ENCODE data around the gene OR4E2.
A peak's percentile ranks its signal among the peaks of the same experiment; 100 is the strongest.
"Not testable (repeated sequence)": the region's sequence is repeated elsewhere in the genome, so short reads cannot be mapped to it uniquely, and the experiment has no call there.

The OR4E2 gene

DNA sequence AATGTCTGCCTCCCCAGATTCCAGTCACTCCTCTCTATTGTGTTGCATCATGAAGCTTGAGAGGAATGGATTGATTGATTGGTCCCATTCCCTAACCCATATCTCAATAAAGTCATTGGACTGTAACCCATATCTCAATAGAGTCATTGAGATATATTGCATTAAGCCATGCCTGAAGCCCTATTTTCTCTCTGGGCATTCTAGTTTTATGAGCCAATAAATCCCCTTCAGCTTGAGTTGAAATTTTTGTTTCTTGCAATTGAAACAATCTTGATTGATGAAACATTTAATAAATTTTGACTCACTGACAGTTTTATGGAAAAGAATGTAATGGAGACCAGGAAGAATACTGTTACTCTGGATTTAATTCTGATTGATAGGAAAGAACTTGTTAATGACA is 40.8 kb downstream of the OR4E2 start:
- DNase-seq (ENCODE audit: low read depth, low spot score) = no peak

DNA sequence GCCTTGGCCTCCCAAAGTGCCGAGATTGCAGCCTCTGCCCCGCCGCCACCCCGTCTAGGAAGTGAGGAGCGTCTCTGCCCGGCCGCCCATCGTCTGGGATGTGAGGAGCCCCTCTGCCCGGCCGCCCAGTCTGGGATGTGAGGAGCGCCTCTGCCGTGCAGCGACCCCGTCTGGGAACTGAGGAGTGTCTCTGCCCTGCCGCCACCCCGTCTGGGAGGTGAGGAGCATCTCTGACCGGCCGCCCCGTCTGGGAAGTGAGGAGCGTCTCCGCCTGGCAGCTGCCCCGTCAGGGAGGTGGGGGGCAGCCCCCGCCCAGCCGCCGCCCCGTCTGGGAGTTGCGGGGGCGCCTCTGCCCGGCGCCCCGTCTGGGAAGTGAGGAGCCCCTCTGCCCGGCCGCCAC is 44.0 kb downstream of the OR4E2 start:
- DNase-seq (ENCODE audit: low read depth, low spot score) = not testable (repeated sequence)

DNA sequence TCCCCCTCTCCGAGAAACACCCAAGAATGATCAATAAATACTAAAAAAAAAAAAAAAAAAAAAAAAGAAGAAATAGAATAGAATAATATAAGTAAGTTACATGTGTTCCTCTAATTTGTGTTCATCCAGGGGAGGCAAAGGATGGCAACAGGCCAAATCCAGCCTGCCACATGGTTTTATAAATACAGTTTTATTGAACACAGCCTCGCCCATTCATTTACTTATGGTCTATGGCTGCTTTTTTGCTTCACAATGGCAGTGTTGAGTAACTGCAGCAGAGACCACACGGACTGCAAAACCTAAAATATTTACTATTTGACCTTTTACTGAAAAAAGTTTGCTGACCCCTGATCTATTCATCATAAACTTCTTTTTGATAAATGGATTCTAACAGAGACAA is 44.9 kb downstream of the OR4E2 start:
- DNase-seq (ENCODE audit: low read depth, low spot score) = not testable (repeated sequence)

DNA sequence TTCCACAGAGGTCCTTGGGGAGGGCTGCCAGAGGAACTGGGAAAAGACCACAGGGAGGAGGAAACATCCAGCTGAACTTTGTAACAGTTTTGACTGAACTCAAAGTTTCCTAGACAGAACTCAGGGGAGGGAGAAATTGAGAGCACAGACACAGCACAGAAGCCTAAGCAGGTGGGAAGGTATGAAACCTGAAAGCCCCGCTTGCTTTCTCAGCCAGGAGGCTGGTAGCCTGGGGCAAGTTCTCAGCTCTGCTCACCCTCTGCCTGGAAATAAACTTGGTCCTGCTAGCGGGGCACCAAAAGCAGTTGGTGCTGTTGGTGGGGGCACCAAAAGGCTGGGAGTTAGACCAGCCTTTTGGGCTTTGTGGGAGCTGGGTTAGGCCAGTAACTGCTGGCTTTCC is 45.9 kb downstream of the OR4E2 start:
- no peak for DNase-seq (ENCODE audit: low read depth, low spot score)

DNA sequence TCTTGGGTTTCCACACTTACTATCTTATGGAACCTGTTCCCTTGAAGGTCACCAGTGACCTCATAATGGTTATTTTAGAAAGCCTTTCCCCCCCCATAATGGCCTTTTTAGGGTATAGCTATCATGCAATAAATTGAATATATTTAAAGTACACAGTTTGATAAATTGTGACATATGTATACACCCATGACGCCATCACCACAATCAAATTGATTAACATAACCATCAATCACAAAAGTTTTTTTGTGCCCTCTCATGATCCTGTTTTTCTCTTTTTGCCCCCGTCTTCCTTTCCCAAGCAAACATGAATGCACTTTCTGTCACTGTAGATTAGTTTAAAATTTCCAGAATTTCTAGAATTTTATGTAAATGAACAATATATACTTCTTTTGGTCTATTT is 48.7 kb downstream of the OR4E2 start:
- no peak for DNase-seq (ENCODE audit: low read depth, low spot score)

DNA sequence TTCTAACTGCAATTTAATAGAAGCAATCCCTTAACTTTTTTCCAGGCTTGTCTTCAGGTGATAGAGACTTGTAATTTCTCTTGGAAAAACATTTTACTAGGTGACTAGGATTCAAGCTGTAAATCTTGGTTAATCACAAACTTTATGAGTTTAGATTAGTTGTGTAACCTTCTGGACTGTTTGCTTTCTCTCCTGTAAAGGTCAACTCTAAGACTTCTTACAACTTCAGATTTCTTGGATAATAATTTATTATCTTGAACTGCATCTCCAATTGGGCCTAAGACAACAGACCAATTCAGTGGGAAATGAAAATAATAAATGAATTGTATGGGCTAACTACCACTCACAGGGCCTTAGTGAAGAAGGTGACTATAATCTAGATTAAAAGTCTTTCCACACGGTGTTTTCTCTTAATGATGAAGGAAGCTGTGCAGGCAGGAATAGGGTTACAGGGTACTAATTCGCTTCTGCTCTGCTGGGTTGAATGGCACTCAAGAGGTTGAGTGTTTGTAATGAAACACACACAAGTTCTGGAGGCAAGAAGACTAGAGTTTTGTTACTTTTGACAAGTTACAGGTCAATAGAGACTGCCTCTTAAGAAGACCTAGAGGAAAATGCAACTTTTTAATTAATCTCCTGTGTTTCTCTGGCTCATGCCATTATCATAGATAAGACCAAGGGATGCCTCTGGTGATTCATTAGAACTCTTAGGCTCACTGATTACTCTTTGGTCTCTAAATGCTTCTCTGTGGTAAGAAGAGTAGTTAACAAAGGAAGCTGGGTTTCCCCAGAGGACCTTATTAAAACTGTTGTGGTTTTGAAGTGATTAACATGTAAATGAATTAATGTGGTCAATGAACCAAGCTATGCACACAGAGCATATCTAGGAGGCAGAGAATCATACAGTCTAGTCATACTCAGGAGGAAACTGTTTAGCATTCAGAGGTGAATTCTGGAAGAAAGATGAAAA is 50.0 kb downstream of the OR4E2 start:
- DNase-seq (ENCODE audit: low read depth, low spot score) = no peak

DNA sequence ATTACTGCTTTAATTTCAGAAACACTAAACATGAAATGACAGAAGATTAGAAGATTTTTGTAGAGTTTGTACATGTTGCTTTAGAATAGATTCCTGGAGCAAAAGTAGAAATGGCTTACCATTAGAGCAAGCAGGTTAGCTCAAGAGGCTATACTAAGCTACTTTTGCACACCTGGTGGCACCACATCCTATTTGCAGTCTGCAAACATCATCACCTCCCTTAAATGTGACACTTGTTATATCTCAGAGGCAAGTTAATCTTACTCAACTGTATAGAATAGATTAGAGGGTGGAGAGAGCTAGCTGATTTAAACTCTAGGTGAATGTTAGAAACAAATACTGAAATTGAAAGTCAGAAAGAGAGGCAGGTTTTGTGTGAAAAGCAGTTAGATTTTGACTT is 50.7 kb downstream of the OR4E2 start:
- no peak for DNase-seq (ENCODE audit: low read depth, low spot score)

DNA sequence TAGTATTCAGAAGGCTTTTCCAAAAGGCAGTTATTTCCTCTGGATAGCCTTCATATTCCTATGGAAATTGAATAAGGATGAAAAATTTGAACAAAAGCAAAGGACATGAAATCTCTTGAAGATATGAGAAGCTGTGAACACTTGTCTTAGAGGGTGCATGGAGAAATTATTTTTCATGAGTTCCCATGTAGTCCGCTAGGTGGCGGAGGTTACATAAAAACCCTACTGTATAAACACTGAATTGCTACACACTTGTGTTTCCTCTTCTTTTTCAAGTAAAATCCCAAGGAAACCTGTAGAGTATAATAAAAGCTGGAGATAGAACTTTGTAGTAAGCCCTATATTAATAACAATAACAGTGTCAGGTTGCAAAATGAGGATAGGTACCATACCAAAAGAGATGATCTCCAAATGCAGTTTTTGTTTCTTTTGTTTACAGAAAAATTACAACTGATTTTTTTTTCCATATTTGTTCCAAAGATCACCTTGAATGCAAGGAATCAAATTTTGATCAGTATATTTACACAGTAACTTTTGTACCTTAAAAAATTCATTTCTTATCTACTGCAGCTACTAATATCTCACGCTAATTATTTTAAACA is 57.8 kb downstream of the OR4E2 start:
- peak; percentile 1 for DNase-seq (ENCODE audit: low read depth, low spot score)

DNA sequence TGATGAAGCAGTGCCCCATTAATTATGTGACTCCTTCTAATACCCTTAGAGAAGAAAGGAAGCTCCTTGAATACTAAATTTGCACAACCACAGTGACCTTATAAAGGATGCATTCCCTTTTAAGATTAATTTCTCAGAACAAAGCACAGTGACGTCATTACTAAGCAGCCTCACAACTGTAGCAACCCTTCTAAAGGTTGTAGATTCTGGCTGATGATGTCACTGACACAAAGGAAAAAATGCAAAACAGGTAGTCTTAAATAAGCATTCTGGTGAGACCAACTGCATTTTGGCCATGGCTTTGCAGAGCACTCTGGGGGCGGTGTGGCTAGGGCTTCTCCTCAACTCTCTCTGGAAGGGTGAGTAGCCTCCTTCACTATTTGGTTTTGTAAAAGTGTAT is 58.4 kb downstream of the OR4E2 start:
- DNase-seq (ENCODE audit: low read depth, low spot score) = no peak

DNA sequence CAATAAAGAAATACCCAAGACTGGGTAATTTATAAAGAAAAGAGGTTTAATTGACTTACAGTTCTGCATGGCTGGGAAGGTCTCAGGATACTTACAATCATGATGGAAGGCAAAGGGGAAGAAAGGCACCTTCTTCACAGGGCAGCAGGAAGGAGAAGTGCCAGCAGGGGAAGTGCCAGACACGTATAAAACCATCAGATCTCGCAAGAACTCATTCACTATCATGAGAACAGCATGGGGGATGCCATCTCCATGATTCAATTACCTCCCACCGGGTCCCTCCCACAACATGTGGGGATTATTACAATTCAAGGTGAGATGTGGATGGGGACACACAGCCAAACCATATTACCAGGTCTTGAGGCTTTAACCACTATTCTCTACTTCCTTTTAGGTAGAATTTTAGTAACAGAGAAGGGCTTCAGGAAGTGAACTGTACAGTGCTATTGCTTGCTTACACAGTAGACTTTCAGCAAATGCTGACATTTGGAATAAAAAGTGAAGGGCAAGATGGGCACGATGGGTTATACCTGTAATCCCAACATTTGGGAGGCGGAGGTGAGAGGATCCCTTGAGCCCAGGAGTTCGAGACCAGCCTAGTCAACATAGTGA is 60.8 kb downstream of the OR4E2 start:
- no peak for DNase-seq (ENCODE audit: low read depth, low spot score)

All from smooth muscle cell of the brain vasculature (primary cell).